GM12875 (cell line): ENCODE results near the gene ARSH.

ENCODE experiments used
- H3K4me3 ChIP-seq: one replicate; pipeline ENCODE4 v1.5.1; 2011; ENCODE audit warnings: low read depth, low read length, control low read depth
- TF ChIP-seq, protein P1 (sequence below): IDR thresholded peaks from 2 replicates; pipeline ENCODE4 v1.5.1; 2011; ENCODE audit warnings: low read depth, mild to moderate bottlenecking, control low read depth, inconsistent platforms, low read length, moderate library complexity, borderline replicate concordance; ENCODE audit not compliant: insufficient read depth

The ARSH gene

DNA sequence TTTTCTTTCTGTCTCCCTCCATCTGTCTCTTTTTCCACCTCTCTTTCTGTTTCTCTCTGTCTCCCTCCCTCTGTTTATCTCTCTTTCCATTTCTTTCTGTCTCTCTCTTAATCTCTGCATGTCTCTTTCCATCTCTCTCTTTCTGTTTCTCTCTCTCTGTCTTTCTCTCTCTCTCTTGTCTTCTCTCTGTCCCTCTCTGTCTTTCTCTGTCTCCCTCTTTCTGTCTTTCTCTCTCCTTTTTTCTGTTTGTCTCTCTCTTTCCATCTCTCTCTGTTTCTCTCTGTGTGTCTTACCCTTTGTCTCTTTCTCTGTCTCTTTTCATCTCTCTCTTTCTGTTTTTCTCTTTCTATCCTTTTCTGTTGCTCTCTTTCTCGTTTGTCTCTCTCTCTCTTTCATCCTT is 69.6 kb downstream of the ARSH start:
- H3K4me3 ChIP-seq = no peak overlapping the region
- TF ChIP-seq, protein P1, sequence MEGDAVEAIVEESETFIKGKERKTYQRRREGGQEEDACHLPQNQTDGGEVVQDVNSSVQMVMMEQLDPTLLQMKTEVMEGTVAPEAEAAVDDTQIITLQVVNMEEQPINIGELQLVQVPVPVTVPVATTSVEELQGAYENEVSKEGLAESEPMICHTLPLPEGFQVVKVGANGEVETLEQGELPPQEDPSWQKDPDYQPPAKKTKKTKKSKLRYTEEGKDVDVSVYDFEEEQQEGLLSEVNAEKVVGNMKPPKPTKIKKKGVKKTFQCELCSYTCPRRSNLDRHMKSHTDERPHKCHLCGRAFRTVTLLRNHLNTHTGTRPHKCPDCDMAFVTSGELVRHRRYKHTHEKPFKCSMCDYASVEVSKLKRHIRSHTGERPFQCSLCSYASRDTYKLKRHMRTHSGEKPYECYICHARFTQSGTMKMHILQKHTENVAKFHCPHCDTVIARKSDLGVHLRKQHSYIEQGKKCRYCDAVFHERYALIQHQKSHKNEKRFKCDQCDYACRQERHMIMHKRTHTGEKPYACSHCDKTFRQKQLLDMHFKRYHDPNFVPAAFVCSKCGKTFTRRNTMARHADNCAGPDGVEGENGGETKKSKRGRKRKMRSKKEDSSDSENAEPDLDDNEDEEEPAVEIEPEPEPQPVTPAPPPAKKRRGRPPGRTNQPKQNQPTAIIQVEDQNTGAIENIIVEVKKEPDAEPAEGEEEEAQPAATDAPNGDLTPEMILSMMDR = no peak

DNA sequence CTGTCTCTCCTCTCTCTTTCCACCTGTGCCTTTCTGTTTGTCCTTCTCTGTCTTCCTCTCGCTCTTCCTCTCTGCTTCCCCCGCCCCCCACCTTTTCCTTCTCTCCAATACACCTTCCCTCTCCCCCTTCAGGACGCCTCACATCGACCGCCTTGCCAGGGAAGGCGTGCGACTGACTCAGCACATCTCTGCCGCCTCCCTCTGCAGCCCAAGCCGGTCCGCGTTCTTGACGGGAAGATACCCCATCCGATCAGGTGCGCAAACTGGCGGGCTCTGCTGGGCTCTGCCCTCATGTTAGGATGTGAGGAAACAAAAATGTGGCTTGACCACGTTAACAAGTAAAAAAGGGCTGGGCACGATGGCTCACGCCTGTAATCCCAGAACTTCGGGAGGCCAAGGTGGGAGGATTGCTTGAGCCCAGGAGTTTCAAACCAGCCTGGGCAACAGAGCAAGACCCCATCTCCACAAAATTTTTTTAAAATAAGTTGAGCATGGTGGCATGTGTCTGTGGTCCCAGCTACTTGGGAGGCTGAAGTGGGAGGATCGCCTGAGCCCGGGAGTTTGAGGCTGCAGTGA is 70.2 kb downstream of the ARSH start:
- TF ChIP-seq, protein P1 = no peak
- no peak overlapping the region for H3K4me3 ChIP-seq
